Choroid plexus epithelial cell (primary cell): ENCODE measurements around the gene CGB5.
"Not testable (repeated sequence)": the region's sequence is repeated elsewhere in the genome, so short reads cannot be mapped to it uniquely, and the experiment has no call there.

Experiments
- DNase-seq: peaks from one replicate; pipeline ENCODE4 v3.0.0-alpha.2; 2010; ENCODE audit warnings: low read depth
- H3K4me3 ChIP-seq: 2 replicates; pipeline ENCODE4 v1.5.1; 2011; ENCODE audit warnings: low read depth, mild to moderate bottlenecking, control low read depth, low read length, moderate library complexity
- CTCF ChIP-seq: conservative IDR thresholded peaks from 2 replicates; pipeline ENCODE4 v1.5.1; 2011; ENCODE audit warnings: low read depth, mild to moderate bottlenecking, control low read depth, inconsistent platforms, low read length, moderate library complexity

The CGB5 gene

DNA sequence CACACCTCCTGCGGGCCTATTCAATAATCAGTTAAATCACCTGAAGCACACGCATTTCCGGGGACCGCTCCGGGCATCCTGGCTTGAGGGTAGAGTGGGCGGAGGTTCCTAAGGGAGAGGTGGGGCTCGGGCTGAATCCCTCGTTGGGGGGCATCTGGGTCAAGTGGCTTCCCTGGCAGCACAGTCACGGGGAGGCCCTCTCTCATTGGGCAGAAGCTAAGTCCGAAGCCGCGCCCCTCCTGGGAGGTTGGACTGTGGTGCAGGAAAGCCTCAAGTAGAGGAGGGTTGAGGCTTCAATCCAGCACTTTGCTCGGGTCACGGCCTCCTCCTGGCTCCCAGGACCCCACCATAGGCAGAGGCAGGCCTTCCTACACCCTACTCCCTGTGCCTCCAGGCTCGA is at the start of gene CGB5:
TSS of gene CGB5 (plus strand) at position 301 of the 400 bp plus-strand sequence. CDS start 362 bp downstream, outside the sequence.
- H3K4me3 ChIP-seq, DNase-seq: not testable (repeated sequence)

DNA sequence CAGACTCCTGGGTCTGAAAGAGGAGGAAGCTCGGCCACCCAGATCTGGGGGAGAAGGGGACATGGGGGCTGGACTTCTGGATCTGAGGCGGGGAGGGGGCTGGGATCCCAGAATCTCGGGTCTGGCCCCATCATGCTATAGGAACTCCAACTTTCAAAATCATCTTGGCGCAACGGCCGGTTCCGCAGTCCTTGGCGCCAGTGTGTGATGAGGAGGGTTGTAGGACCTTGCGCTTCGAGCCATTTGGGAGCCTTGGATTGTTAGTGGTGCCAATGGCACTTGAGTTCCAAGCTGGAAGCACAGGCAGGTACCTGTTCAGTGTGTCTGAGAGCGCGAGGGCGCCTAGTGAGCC is 49.6 kb upstream of the CGB5 start:
- DNase-seq: no peak
- TF ChIP-seq CTCF: no peak
- peak overlapping the region; percentile 83 for H3K4me3 ChIP-seq

DNA sequence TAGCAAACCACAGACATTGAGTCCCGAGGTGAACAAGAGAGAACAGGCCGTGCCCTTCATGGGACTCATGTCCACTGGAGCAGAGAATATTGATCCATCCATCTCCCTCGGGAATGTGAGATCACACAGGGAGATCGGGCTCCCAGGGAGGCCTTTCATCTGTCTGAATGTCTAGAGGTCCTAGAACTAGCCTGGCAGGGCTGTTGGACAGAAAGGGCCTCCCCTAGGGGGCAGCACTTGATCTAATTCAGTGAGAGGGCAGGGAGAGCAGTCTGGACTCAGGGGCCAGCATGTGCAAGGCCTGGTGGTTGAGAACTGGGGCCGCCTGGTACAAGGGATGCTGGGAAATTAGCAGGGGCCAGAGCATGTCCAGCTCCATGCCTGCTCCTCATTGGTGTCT is 45.7 kb upstream of the CGB5 start:
- no peak overlapping the region for H3K4me3 ChIP-seq
- DNase-seq: peak; percentile 75
- peak; percentile 78 for TF ChIP-seq CTCF

- H3K4me3 ChIP-seq: no peak overlapping the region
- TF ChIP-seq CTCF: peak; percentile 87
- DNase-seq: peak; percentile 87
These were observed 43.9 kb upstream of the CGB5 start for GRCh38 chr19:48999481-49000325.

GRCh38 chr19:49004133-49004532 is 39.5 kb upstream of the CGB5 start:
- DNase-seq: no peak
- no peak overlapping the region for H3K4me3 ChIP-seq
- TF ChIP-seq CTCF: no peak

GRCh38 chr19:49004964-49005614 is 38.6 kb upstream of the CGB5 start:
- no peak for TF ChIP-seq CTCF
- no peak overlapping the region for H3K4me3 ChIP-seq
- no peak for DNase-seq

DNA sequence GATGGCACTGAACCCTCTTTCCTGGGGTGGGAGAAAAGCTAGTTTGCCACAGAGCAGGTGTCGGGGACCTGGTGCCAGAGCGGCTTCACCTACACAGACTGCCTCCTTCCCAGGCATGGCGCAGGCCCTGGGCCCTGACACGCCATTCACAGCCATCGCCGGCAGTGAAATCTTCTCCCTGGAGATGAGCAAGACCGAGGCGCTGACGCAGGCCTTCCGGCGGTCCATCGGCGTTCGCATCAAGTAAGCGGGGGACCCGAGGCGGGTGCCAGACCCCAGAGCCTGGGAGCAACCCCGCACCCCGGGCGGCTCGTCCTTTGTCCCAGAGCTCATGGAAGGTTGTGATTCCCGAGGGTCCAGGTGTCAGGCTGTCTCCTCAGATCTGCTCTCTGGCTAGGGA is 36.7 kb upstream of the CGB5 start:
- no peak for TF ChIP-seq CTCF
- no peak overlapping the region for H3K4me3 ChIP-seq
- no peak for DNase-seq
